ENCODE measurements around the gene UBXN11. TPM values are rescaled to one million over a fixed set of nuclear protein-coding genes. Genes with fewer than 3 reads are reported as not detected.

UBXN11 gene
- polyA plus RNA-seq, 1 of the 3 experiments (the other 2 are of a cell fraction), result 30.6 TPM

GRCh38 chr1:26344147-26344920, 37.9 kb upstream of the UBXN11 start:
- POLR2A ChIA-PET, result no interaction called here
- 68% methylated on average over 12 of the region's 15 CpGs for WGBS (ENCODE audit: low lambda C conversion rate)
- H2AFZ ChIP-seq (ENCODE audit: low read depth), result no peak overlapping the region

More at GRCh38 chr1:26344147-26344920, 37.9 kb upstream of the UBXN11 start:
- Histone ChIP-seq H3K4me3 (ENCODE audit: low read depth in 2 of 2, low read length in 1 of 2) (no peak overlapping the region), H3K79me2 (ENCODE audit: insufficient read depth) (no peaks in the 10 kb centered on the region), H3K27ac (ENCODE audit: low read depth in 2 of 2, low read length in 1 of 2) (no peak overlapping the region), H3F3A (replicated peaks; ENCODE audit: insufficient read depth) (no peaks in the 10 kb centered on the region), H3K27me3 (ENCODE audit: insufficient read depth) (peaks cover 13% of the 10 kb centered on the region; the same call in 1 of the 2 replicates), H3K36me3 (replicated peaks in 1 of 2; ENCODE audit: control insufficient read depth in 1 of 2, insufficient read depth in 2 of 2, low read length in 1 of 2) (no peaks in the 10 kb centered on the region), H3K4me2 (no peak overlapping the region), H3K9ac (no peak overlapping the region), H3K9me2 (no peaks in the 10 kb centered on the region), H3K9me3 (no peaks in the 10 kb centered on the region), H4K20me1 (ENCODE audit: insufficient read depth) (no peaks in the 10 kb centered on the region), H3K4me1 (ENCODE audit: control insufficient read depth in 1 of 2, insufficient read depth in 2 of 2, low read depth in 1 of 2, low read length in 1 of 2) (no peaks in the 10 kb centered on the region)
- CTCF ChIA-PET, result interaction anchor here (1.1 to 4.3 kb wide), 4 partner anchors 16 to 73 kb away, joined by 3 to 30 read pairs (median 4); no protein-coding TSS in a partner anchor
- TF ChIP-seq FOXM1 (IDR thresholded peaks at IDR 0.05; ENCODE audit: low read depth) (no peak), TAF1 (IDR thresholded peaks at IDR 0.05; ENCODE audit: borderline replicate concordance, low read depth, low read length) (no peak), POLR2AphosphoS5 (IDR thresholded peaks at IDR 0.05; ENCODE audit: low read depth, low read length) (no peak), NFIC (IDR thresholded peaks at IDR 0.05; ENCODE audit: borderline replicate concordance) (no peak), GATA2 (CRISPR knock-in tag; IDR thresholded peaks at IDR 0.05) (no peak), JUND (IDR thresholded peaks at IDR 0.05) (no peak), RAD21 (IDR thresholded peaks at IDR 0.05; ENCODE audit: low read length) (no peak), RCOR1 (IDR thresholded peaks at IDR 0.05; ENCODE audit: low read length) (no peak), MXI1 (IDR thresholded peaks at IDR 0.05; ENCODE audit: low read depth, low read length) (no peak), PBX3 (IDR thresholded peaks at IDR 0.05) (no peak), TCF12 (IDR thresholded peaks at IDR 0.05) (no peak), REST (IDR thresholded peaks at IDR 0.05; ENCODE audit: low read depth, low read length) (no peak), MAX (IDR thresholded peaks at IDR 0.05; ENCODE audit: low read depth) (no peak), USF2 (IDR thresholded peaks at IDR 0.05; ENCODE audit: borderline replicate concordance, low read depth, low read length) (no peak), TEAD4 (IDR thresholded peaks at IDR 0.05; ENCODE audit: borderline replicate concordance, insufficient read depth) (no peak), IRF3 (IDR thresholded peaks at IDR 0.05; ENCODE audit: low read depth, low read length) (no peak), USF1 (IDR thresholded peaks at IDR 0.05; ENCODE audit: borderline replicate concordance, low read depth) (no peak), FOSL2 (IDR thresholded peaks at IDR 0.05; ENCODE audit: borderline replicate concordance, low read depth) (no peak)
- no peak for DNase-seq
